Keratinocyte (primary cell): ENCODE measurements around the gene LCP2. TPM values are rescaled to one million over a fixed set of nuclear protein-coding genes. Genes with fewer than 3 reads are reported as not detected.

Experiments used
- DNase-seq: peaks from one replicate; pipeline ENCODE4 v3.0.0-alpha.2; 2011; ENCODE audit warnings: low read depth, missing footprints, low spot score
- FAIRE-seq: peaks from 2 replicates; lab custom pipeline; 2011; peaks lifted over from hg19 to GRCh38; lab: Jason Lieb, UNC
- H2AFZ ChIP-seq: 2 replicates; pipeline ENCODE4 v1.6.0; 2012; ENCODE audit warnings: low read length, control low read depth, inconsistent platforms; ENCODE audit not compliant: control insufficient read depth
- H3K27ac ChIP-seq: 2 replicates; pipeline ENCODE4 v1.5.1; 2011; ENCODE audit warnings: low read length; ENCODE audit not compliant: control insufficient read depth, insufficient read depth
- H3K27me3 ChIP-seq: 3 replicates; pipeline ENCODE4 v1.6.0; 2011; ENCODE audit warnings: low read length; ENCODE audit not compliant: control insufficient read depth, insufficient read depth; ENCODE audit errors: extremely low read depth
- H3K36me3 ChIP-seq, 2 experiments: 2 replicates in 1 of 2; 3 replicates in 1 of 2; pipeline ENCODE4 v1.5.1; 2011; ENCODE audit warnings: low read length in 2 of 2, mild to moderate bottlenecking in 1 of 2; ENCODE audit not compliant: control insufficient read depth in 2 of 2, insufficient read depth in 2 of 2; ENCODE audit errors: extremely low read depth in 1 of 2
- H3K4me1 ChIP-seq: 3 replicates; pipeline ENCODE4 v1.5.1; 2011; ENCODE audit warnings: low read length; ENCODE audit not compliant: control insufficient read depth, insufficient read depth; ENCODE audit errors: extremely low read depth
- H3K4me2 ChIP-seq: 3 replicates; pipeline ENCODE4 v1.6.0; 2011; ENCODE audit warnings: low read depth, low read length; ENCODE audit not compliant: control insufficient read depth, insufficient read depth; ENCODE audit errors: extremely low read depth
- H3K4me3 ChIP-seq, 3 experiments: fragments of 200-600 bp in 1 of 3; sonication (generic) in 1 of 3; 2 replicates in 2 of 3; 3 replicates in 1 of 3; pipeline ENCODE4 v1.5.1; 2011 to 2016; ENCODE audit warnings: low read length in 3 of 3, mild to moderate bottlenecking in 3 of 3, control low read depth in 2 of 3, inconsistent platforms in 1 of 3, low read depth in 1 of 3, mixed read lengths in 1 of 3, mixed run types in 1 of 3, moderate library complexity in 1 of 3; ENCODE audit not compliant: control insufficient read depth in 2 of 3, insufficient read depth in 2 of 3; ENCODE audit errors: extremely low read depth in 1 of 3
- H3K79me2 ChIP-seq: 2 replicates; pipeline ENCODE4 v1.6.0; 2012; ENCODE audit warnings: low read length; ENCODE audit not compliant: control insufficient read depth, insufficient read depth
- H3K9ac ChIP-seq: 3 replicates; pipeline ENCODE4 v1.6.0; 2011; ENCODE audit warnings: low read length; ENCODE audit not compliant: control insufficient read depth, insufficient read depth; ENCODE audit errors: extremely low read depth
- H3K9me1 ChIP-seq: 3 replicates; pipeline ENCODE4 v1.6.0; 2011; ENCODE audit warnings: low read length; ENCODE audit not compliant: control insufficient read depth, insufficient read depth; ENCODE audit errors: extremely low read depth
- H3K9me3 ChIP-seq: 2 replicates; pipeline ENCODE4 v1.5.1; 2012; ENCODE audit warnings: low read depth, low read length; ENCODE audit not compliant: control insufficient read depth
- H4K20me1 ChIP-seq: 3 replicates; pipeline ENCODE4 v1.6.0; 2011; ENCODE audit warnings: low read length; ENCODE audit not compliant: control insufficient read depth, insufficient read depth; ENCODE audit errors: extremely low read depth
- EZH2 ChIP-seq: IDR thresholded peaks from one replicate; pipeline ENCODE4 v1.6.1; 2012; ENCODE audit warnings: inconsistent platforms, mild to moderate bottlenecking, low read length, moderate library complexity
- dilution Hi-C: fragments of 300-500 bp; cut with MboI; formaldehyde crosslinking; loops from one replicate; pipeline ENCODE4 v1.7.0; 2020; ENCODE audit warnings: low sequenced_read_pairs; ENCODE audit not compliant: extremely low pct_ligation_motif_present
- polyA plus RNA-seq, 5 experiments: library from polyadenylated mRNA; depleted of rRNA in 3 of 5; stranded (reverse) in 3 of 5; stranded (forward) in 1 of 5; unstranded in 1 of 5; fragments of >200 nt; gene quantifications; 1 replicate in 1 of 5; 2 replicates in 3 of 5; 3 replicates in 1 of 5; pipeline versions ENCODE4 v1.2.1 to v1.2.3, GENCODE V29; 2011 to 2012; ENCODE audit warnings: missing spikeins in 2 of 5, low read depth in 1 of 5, low replicate concordance in 1 of 5
- TF ChIP-seq, protein P1 (sequence below), 3 experiments: IDR thresholded peaks in 1 of 3; conservative IDR thresholded peaks in 1 of 3; optimal IDR thresholded peaks in 1 of 3; 2 replicates in 2 of 3; 3 replicates in 1 of 3; pipeline versions ENCODE3 to v1.5.1; 2011; ENCODE audit warnings: low read length in 3 of 3, mild to moderate bottlenecking in 3 of 3, moderate library complexity in 2 of 3, control low read depth in 1 of 3, inconsistent platforms in 1 of 3; ENCODE audit not compliant: insufficient read depth in 2 of 3; ENCODE audit errors: extremely low read depth in 1 of 3

Gene LCP2
- polyA plus RNA-seq, 1 donor (not counting 4 experiments of a cell fraction or from before 2014, with no cell fraction given), result not detected

DNA sequence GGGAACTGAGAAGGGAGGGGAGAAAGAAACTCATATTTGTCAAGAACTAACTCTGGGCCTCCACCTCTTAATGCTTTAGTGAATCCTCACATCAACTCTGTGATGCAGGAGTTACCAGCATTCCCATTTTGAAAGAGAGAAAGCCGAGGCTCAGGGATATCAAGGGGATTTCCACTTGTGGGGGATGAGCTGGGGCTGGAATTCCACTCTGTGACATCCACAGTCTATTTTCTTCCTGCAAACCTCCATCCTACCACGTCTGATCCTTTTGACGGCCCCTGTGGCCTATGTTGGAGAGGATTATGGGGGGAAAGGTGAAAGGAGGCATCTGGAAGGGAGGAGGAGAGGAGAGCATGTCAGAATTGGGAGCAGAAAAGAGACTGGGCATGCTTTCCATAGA is 9.0 kb downstream of the LCP2 start:
- no peak overlapping the region for H3K4me3 ChIP-seq
- no peak overlapping the region for H3K9ac ChIP-seq

DNA sequence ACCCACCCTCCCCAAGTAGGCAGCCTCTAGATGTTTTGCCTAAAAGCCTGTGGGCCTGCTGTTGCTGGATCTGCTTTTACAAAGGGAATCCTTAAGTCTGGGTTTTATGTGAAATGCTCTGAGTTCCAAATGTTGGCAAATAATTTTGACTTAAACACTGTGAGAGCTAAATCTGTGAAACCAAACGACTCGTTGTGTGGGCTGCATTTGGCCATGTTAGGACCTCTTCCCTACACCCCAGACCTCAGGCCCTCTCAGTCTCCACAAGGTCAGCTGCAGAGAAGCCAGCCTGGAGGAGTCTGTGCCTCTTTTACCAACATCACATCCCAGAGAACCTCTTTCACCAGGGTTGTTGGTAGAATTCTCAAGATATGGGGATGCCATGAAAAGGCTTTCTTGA is 9.4 kb downstream of the LCP2 start:
- no peak for FAIRE-seq
- no peak overlapping the region for H3K4me2 ChIP-seq

More for the DNA sequence above, 9.0 kb downstream of the LCP2 start:
- no peaks in the 10 kb centered on the region for H3K36me3 ChIP-seq
- no peak for DNase-seq
- H3K4me2 ChIP-seq, result no peak overlapping the region
- FAIRE-seq, result no peak
- H2AFZ ChIP-seq, result no peak overlapping the region
- no peaks in the 10 kb centered on the region for H3K4me1 ChIP-seq
- H3K9me3 ChIP-seq, result no peaks in the 10 kb centered on the region
- no peaks in the 10 kb centered on the region for H3K9me1 ChIP-seq
- no peak for TF ChIP-seq EZH2
- TF ChIP-seq, protein P1, sequence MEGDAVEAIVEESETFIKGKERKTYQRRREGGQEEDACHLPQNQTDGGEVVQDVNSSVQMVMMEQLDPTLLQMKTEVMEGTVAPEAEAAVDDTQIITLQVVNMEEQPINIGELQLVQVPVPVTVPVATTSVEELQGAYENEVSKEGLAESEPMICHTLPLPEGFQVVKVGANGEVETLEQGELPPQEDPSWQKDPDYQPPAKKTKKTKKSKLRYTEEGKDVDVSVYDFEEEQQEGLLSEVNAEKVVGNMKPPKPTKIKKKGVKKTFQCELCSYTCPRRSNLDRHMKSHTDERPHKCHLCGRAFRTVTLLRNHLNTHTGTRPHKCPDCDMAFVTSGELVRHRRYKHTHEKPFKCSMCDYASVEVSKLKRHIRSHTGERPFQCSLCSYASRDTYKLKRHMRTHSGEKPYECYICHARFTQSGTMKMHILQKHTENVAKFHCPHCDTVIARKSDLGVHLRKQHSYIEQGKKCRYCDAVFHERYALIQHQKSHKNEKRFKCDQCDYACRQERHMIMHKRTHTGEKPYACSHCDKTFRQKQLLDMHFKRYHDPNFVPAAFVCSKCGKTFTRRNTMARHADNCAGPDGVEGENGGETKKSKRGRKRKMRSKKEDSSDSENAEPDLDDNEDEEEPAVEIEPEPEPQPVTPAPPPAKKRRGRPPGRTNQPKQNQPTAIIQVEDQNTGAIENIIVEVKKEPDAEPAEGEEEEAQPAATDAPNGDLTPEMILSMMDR (optimal IDR thresholded peaks at IDR 0.05 in 1 of 3, IDR thresholded peaks at IDR 0.05 in 1 of 3, conservative IDR thresholded peaks at IDR 0.05 in 1 of 3; ENCODE audit: extremely low read depth in 1 of 3, insufficient read depth in 2 of 3, low read length in 3 of 3), result no peak
- no peaks in the 10 kb centered on the region for H4K20me1 ChIP-seq
- H3K27me3 ChIP-seq, result no peaks in the 10 kb centered on the region
- H3K79me2 ChIP-seq, result no peaks in the 10 kb centered on the region
- no peak overlapping the region for H3K27ac ChIP-seq
- dilution Hi-C loops, result no loop called here

More for the DNA sequence above, 9.4 kb downstream of the LCP2 start:
- Histone ChIP-seq H4K20me1 (no peaks in the 10 kb centered on the region), H3K27me3 (no peaks in the 10 kb centered on the region), H3K79me2 (no peaks in the 10 kb centered on the region), H3K9me3 (no peaks in the 10 kb centered on the region), H2AFZ (no peak overlapping the region), H3K27ac (no peak overlapping the region), H3K9me1 (no peaks in the 10 kb centered on the region), H3K9ac (no peak overlapping the region), H3K4me1 (no peaks in the 10 kb centered on the region), H3K4me3 (no peak overlapping the region), H3K36me3 (no peaks in the 10 kb centered on the region)
- TF ChIP-seq, protein P1 (optimal IDR thresholded peaks at IDR 0.05 in 1 of 3, IDR thresholded peaks at IDR 0.05 in 1 of 3, conservative IDR thresholded peaks at IDR 0.05 in 1 of 3; ENCODE audit: extremely low read depth in 1 of 3, insufficient read depth in 2 of 3, low read length in 3 of 3), result no peak
- TF ChIP-seq EZH2, result no peak
- dilution Hi-C loops, result no loop called here
- no peak for DNase-seq
